Amniotic stem cell (primary cell): ENCODE measurements around the gene TESK1.

Source experiments
- DNase-seq: peaks from one replicate; lab custom pipeline; 2025; lab: John Stamatoyannopoulos, UW

Gene TESK1

GRCh38 chr9:35646533-35647265 is 41.6 kb downstream of the TESK1 start:
- peak; percentile 79 for DNase-seq

DNA sequence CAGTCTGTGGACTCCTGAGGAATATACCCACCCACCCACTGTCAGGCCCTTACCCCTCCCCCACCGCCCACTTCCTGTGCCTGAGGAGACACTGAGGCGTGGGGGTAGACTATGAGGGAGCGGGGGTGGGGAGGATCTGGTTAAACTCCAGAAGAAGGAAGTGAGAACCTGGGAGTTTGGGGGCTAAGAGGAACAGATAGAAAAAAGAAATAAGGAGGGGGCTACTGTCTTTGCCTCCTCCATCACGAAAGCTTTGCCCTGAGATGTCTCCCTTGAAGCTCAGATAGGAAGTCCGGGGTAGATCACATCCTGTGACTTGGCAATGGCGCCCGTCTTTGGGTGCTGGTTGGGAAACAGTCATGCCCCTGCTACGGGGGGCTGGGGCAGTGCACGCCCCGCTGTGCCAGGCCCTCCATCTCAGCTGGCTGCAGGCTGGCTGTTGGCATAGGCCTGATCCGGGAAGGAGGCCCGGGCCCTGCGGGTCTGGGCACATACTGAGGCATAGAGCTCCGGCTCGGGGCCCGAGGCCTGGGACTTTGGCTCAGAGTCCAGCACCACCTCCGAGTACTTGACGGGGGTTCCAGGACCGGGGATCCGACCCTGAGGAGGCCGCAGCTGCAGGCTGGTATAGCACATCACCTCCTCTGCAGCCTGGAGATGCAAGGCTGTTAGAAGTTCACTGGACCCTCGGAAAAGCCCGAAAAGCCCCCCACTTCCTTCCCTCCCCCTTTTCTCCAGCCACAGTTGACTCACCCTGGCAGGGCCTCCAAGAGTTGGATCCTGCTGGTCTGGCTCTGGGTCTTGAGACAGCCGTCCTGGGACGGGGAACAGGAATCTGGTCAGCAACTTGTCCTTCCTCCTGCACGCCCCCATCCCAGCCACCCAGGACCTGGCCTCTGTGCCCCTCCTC is 44.6 kb downstream of the TESK1 start:
- DNase-seq, result no peak

GRCh38 chr9:35650341-35651158 is 45.5 kb downstream of the TESK1 start, which contains the start of gene SIT1:
Gene SIT1, minus strand, starts transcription at chr9:35650931. Its CDS starts 78 bp downstream, at chr9:35650853.
- no peak for DNase-seq

DNA sequence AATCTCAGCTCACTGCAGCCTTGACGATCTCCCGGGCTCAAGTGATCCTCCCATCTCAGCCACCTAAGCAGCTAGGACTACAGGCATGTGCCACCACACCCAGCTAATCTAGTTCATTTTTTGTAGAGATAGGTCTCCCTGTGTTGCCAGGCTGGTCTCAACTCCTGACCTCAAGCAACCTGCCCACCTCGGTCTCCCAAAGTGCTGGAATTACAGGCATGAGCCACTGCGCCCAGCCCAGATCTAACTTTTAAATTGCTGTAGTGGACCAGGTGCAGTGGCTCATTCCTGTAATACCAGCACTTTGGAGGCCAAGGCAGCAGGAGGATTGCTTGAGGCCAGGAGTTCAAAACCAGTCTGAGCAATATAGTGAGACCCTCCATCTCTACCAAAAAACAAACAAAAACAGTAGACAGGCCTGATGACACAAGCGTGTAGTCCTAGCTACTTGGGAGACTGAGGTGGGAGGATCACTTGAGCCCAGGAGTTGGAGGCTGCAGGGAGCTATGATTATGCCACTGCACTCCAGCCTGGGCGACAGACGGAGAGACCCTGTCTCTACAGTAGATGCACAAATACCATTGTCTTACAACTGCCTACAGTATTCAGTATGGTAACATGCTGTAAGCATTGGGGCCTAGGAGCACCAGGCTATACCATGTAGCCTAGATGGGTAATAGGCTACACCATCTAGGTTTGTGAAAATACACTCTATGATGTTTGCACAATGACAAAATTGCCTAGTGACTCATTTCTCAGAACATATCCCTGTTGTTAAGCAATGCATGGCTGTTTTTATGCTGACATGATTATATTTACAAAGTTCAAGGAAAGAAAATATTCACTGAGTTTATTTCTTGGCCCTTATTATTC is 47.1 kb downstream of the TESK1 start:
- DNase-seq, result no peak

- no peak for DNase-seq
Measured at GRCh38 chr9:35652829-35653209, 47.8 kb downstream of the TESK1 start.

- no peak for DNase-seq
Measured at GRCh38 chr9:35653611-35654010, 48.5 kb downstream of the TESK1 start.

- DNase-seq, result no peak
Measured at GRCh38 chr9:35656348-35656747, 51.3 kb downstream of the TESK1 start.

DNA sequence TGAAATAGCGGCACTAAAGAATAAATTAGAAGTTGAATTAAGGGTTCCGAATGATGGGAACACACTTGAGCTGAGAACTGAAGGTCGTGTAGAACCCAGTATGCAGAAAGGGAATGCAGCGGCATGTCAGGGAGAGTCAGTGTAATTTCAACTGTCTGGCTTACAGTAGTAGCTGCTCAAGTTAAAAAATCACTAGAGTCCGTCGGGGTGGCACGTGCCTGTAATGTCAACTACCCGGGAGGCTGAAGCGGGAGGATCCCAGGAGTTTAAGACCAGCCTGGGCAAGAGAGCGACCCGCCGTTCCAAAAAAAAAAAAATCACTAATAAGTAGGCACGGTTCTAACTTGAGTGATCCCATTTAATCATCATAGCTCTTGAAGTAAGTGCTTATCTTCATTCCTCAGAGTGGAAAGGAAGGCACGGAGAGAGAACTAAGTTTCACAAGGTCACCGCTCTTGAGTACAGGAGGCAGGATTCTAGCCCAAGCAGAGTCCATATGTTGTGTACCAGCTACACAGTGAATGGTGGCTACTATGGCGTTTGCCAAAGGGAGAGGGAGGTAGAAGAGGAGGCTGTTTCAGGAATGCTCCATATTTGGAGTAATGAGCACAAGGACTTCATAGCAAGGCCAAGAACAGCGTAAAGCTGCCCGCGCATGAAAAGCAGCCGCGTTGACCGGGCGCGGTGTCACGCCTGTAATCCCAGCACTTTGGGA is 51.9 kb downstream of the TESK1 start:
- DNase-seq, result no peak

GRCh38 chr9:35657546-35658136 is 52.6 kb downstream of the TESK1 start, which contains the start of gene RMRP:
Gene RMRP, minus strand, starts transcription at chr9:35658019.
- peak; percentile 99 for DNase-seq

DNA sequence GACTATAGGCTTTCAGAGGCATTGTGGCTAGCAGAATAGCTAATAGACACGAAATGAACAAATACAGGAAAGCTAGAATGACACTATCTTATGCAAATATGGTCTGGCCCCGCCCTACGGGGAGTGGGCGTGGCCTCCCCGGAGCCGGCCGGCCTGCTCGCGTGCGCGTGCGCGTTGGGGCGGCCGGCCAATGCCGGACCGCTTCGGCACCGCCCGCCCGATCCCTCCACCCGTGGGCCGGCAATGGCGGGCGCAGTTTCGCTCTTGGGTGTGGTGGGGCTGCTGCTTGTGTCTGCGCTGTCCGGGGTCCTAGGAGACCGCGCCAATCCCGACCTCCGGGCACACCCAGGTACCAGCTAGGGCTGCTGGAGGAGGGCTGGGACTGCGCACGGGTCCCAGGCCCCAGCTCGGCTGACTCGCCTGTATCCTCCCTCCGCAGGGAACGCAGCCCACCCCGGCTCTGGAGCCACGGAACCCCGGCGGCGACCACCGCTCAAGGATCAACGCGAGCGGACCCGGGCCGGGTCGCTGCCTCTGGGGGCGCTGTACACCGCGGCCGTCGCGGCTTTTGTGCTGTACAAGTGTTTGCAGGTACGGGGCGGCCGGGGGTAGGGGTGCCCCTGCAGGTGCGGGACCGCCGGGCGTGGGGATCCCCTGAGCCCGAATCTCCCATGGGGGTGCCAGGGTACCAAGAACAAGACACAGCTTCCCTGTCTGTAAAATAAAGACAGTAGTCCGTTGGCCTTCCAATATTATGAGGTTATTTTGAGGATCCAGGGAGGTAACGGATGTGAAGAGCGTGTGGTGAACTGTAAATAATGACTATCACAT is 53.3 kb downstream of the TESK1 start, which contains the start of gene CCDC107:
CCDC107 (plus strand) TSS at position 156 of the 831 bp plus-strand sequence; CDS start at position 244, 88 bp downstream.
- peak; percentile 46 for DNase-seq

DNA sequence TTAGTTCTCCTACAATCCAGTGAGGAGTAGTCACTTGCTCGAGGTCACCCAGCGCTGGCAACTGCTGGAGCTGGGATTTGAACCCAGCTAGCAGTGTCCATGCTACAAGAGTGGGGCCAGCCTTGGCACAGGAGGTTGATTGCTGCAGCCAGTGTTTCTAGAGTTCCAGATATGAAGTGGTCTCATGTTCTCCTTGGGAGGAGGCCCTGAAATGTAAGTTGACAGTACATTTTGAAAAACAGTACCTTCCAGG is 53.8 kb downstream of the TESK1 start:
- no peak for DNase-seq

DNA sequence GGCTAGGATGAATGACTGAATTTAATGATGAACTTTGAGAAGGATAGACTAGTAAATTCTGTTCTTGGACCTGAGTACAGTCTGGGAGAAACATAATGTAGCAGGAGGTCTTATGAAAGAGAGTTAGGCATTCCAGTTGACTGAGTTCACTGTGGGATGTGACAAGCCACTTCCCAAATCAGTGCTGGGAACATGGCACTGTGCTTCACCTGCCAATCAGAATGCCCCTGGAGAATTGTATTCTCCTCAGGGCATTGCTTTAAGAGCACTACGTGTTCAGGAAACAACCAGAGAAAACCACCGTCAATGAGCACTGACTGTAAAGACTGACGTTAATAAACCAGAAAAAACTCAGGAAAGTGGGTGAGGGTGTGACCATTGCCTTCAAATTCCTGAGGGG is 54.3 kb downstream of the TESK1 start:
- no peak for DNase-seq
